ENCODE data around the gene ZNF423.

Gene ZNF423

DNA sequence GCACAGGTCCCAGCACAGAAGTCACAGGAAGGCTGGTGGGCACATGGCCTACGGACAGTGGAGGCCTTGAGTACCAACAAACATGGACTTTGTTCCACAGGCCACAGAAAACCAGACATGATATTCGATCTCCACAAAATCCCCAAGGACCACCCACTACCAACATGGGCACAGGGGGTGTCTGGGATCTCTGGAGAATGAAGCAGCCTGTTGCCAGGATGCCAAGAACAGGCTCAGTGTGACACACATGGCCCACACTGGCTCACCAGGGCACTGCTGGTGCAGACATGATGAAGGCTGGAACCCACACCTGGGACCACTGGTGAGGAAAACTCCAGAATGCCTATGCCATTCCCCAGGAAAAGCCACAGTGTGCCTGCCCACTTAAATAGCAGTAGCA lies 362.1 kb downstream of the ZNF423 start:
- DNase-seq (ENCODE audit: low read depth): no peak
- Histone ChIP-seq H3K36me3 (ENCODE audit: control insufficient read depth, insufficient read depth, low read length, severe bottlenecking) (no peaks in the 10 kb centered on the region), H3K4me3 (ENCODE audit: low read length) (no peak overlapping the region), H3K9me3 (ENCODE audit: control insufficient read depth, low read length) (no peaks in the 10 kb centered on the region), H3K4me1 (ENCODE audit: control insufficient read depth, insufficient read depth, low read length) (no peaks in the 10 kb centered on the region), H3K27me3 (replicated peaks; ENCODE audit: control insufficient read depth, insufficient read depth, low read length) (no peaks in the 10 kb centered on the region), H3K9ac (ENCODE audit: low read length) (no peak overlapping the region)

GRCh38 chr16:49492896-49493626 lies 362.9 kb downstream of the ZNF423 start:
- DNase-seq (ENCODE audit: low read depth): no peak
- H3K27me3 ChIP-seq (replicated peaks; ENCODE audit: control insufficient read depth, insufficient read depth, low read length): no peaks in the 10 kb centered on the region
- H3K9ac ChIP-seq (ENCODE audit: low read length): no peak overlapping the region
- no peaks in the 10 kb centered on the region for H3K9me3 ChIP-seq (ENCODE audit: control insufficient read depth, low read length)
- no peak overlapping the region for H3K4me3 ChIP-seq (ENCODE audit: low read length)
- no peaks in the 10 kb centered on the region for H3K4me1 ChIP-seq (ENCODE audit: control insufficient read depth, insufficient read depth, low read length)
- H3K36me3 ChIP-seq (ENCODE audit: control insufficient read depth, insufficient read depth, low read length, severe bottlenecking): no peaks in the 10 kb centered on the region

DNA sequence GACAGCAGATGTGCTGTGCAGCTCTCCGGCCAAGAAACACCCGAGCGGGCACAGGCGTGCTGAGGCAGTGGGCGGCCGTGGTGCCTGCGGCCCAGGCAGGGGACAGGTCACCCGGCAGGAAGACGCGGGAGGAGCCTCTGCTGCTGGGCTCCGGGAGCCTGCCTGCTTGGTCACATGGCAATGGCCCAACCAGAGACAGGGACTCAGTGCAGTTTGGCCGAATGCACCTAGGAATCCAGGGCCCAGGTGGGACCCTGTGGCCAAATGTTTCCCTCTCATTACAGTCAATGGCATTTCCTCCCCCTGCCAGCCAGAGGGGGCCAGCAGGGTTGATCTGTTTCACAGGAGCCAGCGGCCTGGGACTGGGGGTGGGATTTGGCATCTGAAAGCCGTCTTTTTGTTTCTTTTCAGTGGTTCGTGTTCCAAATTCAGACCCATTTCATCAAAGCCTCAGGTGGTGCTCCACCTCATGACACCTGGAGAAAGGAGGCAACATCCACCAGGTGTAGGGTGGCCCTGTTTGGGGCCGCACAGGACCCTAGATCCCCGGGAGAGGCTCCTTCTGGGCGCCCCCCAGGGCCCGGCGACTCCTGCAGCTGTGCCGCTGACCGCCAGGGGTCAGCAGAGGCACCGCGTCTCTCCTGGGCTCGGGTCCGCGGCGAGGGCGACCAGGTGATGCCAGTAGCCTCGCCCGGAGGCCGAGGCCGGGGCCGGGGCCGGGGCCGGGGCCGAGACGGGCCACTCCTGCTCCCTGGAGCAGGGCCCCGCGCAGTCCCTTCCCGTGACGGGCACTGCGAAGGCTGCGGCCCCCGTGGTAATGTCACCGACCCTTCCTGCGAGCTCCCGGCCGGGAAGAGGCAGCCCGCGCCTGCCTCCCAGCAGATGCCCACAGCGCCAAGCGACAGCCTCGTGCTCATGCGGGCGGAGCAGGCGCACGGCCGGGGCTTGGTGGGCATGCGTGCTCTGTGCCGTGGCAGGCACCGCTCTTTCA lies 363.8 kb downstream of the ZNF423 start:
- DNase-seq (ENCODE audit: low read depth): peak; percentile 54

GRCh38 chr16:49491106-49491670 lies 364.7 kb downstream of the ZNF423 start:
- H3K9ac ChIP-seq (ENCODE audit: low read length): no peak overlapping the region
- DNase-seq (ENCODE audit: low read depth): no peak
- no peaks in the 10 kb centered on the region for H3K27me3 ChIP-seq (replicated peaks; ENCODE audit: control insufficient read depth, insufficient read depth, low read length)
- H3K4me1 ChIP-seq (ENCODE audit: control insufficient read depth, insufficient read depth, low read length): no peaks in the 10 kb centered on the region
- no peaks in the 10 kb centered on the region for H3K36me3 ChIP-seq (ENCODE audit: control insufficient read depth, insufficient read depth, low read length, severe bottlenecking)
- no peaks in the 10 kb centered on the region for H3K9me3 ChIP-seq (ENCODE audit: control insufficient read depth, low read length)
- no peak overlapping the region for H3K4me3 ChIP-seq (ENCODE audit: low read length)

More for the DNA sequence above, 363.8 kb downstream of the ZNF423 start:
- Histone ChIP-seq H3K9me3 (ENCODE audit: control insufficient read depth, low read length) (no peaks in the 10 kb centered on the region), H3K4me1 (ENCODE audit: control insufficient read depth, insufficient read depth, low read length) (no peaks in the 10 kb centered on the region), H3K36me3 (ENCODE audit: control insufficient read depth, insufficient read depth, low read length, severe bottlenecking) (no peaks in the 10 kb centered on the region), H3K9ac (ENCODE audit: low read length) (peak overlapping the region; percentile 37), H3K4me3 (ENCODE audit: low read length) (peak overlapping the region; percentile 29), H3K27me3 (replicated peaks; ENCODE audit: control insufficient read depth, insufficient read depth, low read length) (no peaks in the 10 kb centered on the region)

DNA sequence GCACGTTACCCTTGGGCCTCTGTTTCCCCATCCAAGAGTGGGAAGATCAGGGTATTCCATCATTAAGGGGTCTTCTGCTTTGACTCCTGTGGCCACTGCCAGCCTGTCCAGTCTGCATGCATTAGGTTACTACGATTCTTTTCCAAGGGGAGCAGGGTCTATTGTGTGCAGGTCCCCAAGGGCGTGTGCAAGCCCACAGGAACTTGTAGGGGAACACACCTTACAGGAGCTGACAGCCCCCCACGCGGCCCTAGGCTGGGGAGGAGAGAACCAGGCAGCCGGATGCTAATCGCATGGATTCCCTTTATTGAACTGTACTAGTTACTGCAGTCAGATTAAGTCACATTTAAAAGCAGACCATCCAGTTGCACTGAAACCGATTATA lies 365.6 kb downstream of the ZNF423 start:
- no peak for DNase-seq (ENCODE audit: low read depth)
- no peaks in the 10 kb centered on the region for H3K9me3 ChIP-seq (ENCODE audit: control insufficient read depth, low read length)
- H3K9ac ChIP-seq (ENCODE audit: low read length): no peak overlapping the region

DNA sequence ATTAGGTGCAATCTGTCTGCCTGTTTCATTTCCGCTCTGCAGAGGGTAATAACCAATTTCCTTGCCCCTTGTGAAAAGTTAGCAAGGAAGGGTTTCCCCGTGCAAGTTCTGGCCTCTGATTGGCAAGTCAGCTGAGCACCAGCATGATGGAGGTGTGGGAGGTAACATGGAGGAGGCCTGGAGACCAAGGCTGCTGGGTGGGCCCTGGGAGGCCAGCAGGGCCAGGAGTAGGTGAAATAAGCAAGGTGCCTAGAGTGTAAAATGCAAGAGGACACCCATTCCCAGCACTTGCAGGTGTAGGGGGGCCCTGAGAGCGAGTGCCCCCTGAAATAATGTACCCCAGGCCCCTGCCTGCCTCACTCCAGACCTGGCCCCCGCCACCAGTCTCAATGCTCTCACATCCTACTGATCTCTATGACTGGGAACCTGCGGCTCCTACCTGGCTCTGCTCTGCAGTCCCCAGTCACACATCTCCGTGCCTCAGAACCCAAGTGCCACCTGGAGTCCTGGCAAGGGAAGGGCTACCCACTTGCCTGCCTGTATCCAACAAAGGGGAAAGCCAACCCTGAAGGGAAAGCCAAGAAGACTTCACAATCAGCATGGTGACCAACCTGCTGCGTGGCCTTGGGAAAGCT lies 366.1 kb downstream of the ZNF423 start:
- Histone ChIP-seq H3K27me3 (replicated peaks; ENCODE audit: control insufficient read depth, insufficient read depth, low read length) (no peaks in the 10 kb centered on the region), H3K9ac (ENCODE audit: low read length) (no peak overlapping the region), H3K36me3 (ENCODE audit: control insufficient read depth, insufficient read depth, low read length, severe bottlenecking) (no peaks in the 10 kb centered on the region), H3K4me3 (ENCODE audit: low read length) (no peak overlapping the region), H3K9me3 (ENCODE audit: control insufficient read depth, low read length) (no peaks in the 10 kb centered on the region), H3K4me1 (ENCODE audit: control insufficient read depth, insufficient read depth, low read length) (no peaks in the 10 kb centered on the region)
- DNase-seq (ENCODE audit: low read depth): no peak

More for the DNA sequence above, 365.6 kb downstream of the ZNF423 start:
- Histone ChIP-seq H3K36me3 (ENCODE audit: control insufficient read depth, insufficient read depth, low read length, severe bottlenecking) (no peaks in the 10 kb centered on the region), H3K4me3 (ENCODE audit: low read length) (no peak overlapping the region), H3K27me3 (replicated peaks; ENCODE audit: control insufficient read depth, insufficient read depth, low read length) (no peaks in the 10 kb centered on the region), H3K4me1 (ENCODE audit: control insufficient read depth, insufficient read depth, low read length) (no peaks in the 10 kb centered on the region)

DNA sequence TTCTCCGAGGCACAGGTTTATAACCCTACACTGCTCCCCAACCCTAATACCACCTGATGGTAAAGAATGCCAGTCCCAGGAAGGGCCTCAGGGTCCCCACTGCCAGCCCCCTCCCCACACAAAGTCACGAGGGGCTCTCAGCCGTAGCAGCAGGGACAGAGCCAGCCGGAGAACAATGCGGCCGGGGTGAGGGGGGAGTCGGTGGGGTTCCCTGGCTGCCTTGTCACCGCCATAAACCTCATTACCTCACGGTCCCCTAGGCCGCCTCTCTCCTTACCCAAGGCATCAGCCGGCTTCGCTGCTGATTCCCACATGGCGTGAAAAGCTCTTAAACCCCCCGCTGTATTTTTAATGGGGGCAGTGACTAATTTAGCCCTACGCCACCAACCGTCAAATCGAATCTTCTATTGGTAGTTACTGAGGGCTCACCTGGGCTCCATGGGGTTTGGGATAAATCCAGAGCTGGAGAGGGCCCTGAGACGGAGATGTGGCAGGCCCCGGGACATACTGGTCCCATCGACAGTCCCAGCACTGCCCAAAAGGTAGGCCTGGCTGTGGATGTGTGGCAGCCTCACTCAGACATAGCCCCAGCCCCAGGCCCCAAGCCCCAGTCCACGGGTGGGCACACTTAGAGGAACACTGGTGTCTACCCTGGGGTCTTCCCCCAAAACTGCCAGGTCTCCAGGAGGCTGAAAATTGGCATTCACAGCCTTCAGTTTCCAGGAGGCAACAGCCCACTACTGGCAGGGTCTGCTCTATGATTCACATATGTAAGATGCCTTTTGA lies 367.0 kb downstream of the ZNF423 start:
- Histone ChIP-seq H3K36me3 (ENCODE audit: control insufficient read depth, insufficient read depth, low read length, severe bottlenecking) (no peaks in the 10 kb centered on the region), H3K27me3 (replicated peaks; ENCODE audit: control insufficient read depth, insufficient read depth, low read length) (no peaks in the 10 kb centered on the region), H3K9me3 (ENCODE audit: control insufficient read depth, low read length) (no peaks in the 10 kb centered on the region), H3K4me3 (ENCODE audit: low read length) (no peak overlapping the region), H3K4me1 (ENCODE audit: control insufficient read depth, insufficient read depth, low read length) (peaks cover 4% of the 10 kb centered on the region), H3K9ac (ENCODE audit: low read length) (no peak overlapping the region)
- DNase-seq (ENCODE audit: low read depth): no peak

- Histone ChIP-seq H3K4me1 (ENCODE audit: control insufficient read depth, insufficient read depth, low read length) (peaks cover 7% of the 10 kb centered on the region), H3K36me3 (ENCODE audit: control insufficient read depth, insufficient read depth, low read length, severe bottlenecking) (no peaks in the 10 kb centered on the region), H3K9ac (ENCODE audit: low read length) (no peak overlapping the region), H3K27me3 (replicated peaks; ENCODE audit: control insufficient read depth, insufficient read depth, low read length) (peaks cover 5% of the 10 kb centered on the region), H3K4me3 (ENCODE audit: low read length) (no peak overlapping the region), H3K9me3 (ENCODE audit: control insufficient read depth, low read length) (no peaks in the 10 kb centered on the region)
- no peak for DNase-seq (ENCODE audit: low read depth)
Measured at GRCh38 chr16:49488336-49488735, 367.6 kb downstream of the ZNF423 start.

GRCh38 chr16:49487746-49488145 lies 368.2 kb downstream of the ZNF423 start:
- Histone ChIP-seq H3K36me3 (ENCODE audit: control insufficient read depth, insufficient read depth, low read length, severe bottlenecking) (no peaks in the 10 kb centered on the region), H3K27me3 (replicated peaks; ENCODE audit: control insufficient read depth, insufficient read depth, low read length) (peaks cover 11% of the 10 kb centered on the region), H3K4me1 (ENCODE audit: control insufficient read depth, insufficient read depth, low read length) (peaks cover 7% of the 10 kb centered on the region), H3K4me3 (ENCODE audit: low read length) (no peak overlapping the region), H3K9me3 (ENCODE audit: control insufficient read depth, low read length) (no peaks in the 10 kb centered on the region), H3K9ac (ENCODE audit: low read length) (no peak overlapping the region)
- no peak for DNase-seq (ENCODE audit: low read depth)

DNA sequence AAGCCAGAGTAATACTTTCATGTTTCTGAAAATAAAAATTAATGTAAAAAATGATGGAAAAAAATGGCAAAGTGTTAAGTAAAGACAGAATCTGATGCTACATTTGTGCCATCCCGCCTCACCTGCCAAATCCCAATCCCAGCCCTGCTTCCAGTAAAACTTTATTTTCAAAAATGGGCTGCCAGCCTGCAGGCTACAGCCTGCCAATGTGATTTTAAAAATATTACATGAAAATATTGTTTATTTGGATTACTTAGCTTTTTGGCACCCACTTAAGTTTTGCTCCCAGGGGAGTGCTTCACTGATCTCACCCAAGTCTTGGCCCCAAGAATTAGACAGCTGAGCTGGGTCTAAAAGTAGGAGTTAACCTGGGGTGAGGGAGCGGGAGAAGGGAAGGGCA lies 369.5 kb downstream of the ZNF423 start:
- no peak for DNase-seq (ENCODE audit: low read depth)
- peaks cover 7% of the 10 kb centered on the region for H3K4me1 ChIP-seq (ENCODE audit: control insufficient read depth, insufficient read depth, low read length)

More for the DNA sequence above, 369.5 kb downstream of the ZNF423 start:
- H3K36me3 ChIP-seq (ENCODE audit: control insufficient read depth, insufficient read depth, low read length, severe bottlenecking): no peaks in the 10 kb centered on the region
- H3K27me3 ChIP-seq (replicated peaks; ENCODE audit: control insufficient read depth, insufficient read depth, low read length): peaks cover 24% of the 10 kb centered on the region
- no peak overlapping the region for H3K9ac ChIP-seq (ENCODE audit: low read length)
- no peak overlapping the region for H3K4me3 ChIP-seq (ENCODE audit: low read length)
- no peaks in the 10 kb centered on the region for H3K9me3 ChIP-seq (ENCODE audit: control insufficient read depth, low read length)
